Endothelial cell (in vitro differentiated cells): Measurements from ENCODE around the gene SSBP3. TPM values are rescaled to one million over a fixed set of nuclear protein-coding genes. Genes with fewer than 3 reads are reported as not detected.

Source experiments
- DNase-seq: peaks from one replicate; pipeline ENCODE4 v3.0.0; 2021; ENCODE audit warnings: low spot score
- H3K27ac Mint-ChIP-seq: one replicate; pipeline ENCODE4 v1.8.0; 2021; ENCODE audit warnings: mixed read lengths, inconsistent platforms; ENCODE audit not compliant: unreplicated experiment
- H3K27me3 Mint-ChIP-seq: one replicate; pipeline ENCODE4 v1.8.0; 2021; ENCODE audit warnings: mild to moderate bottlenecking, moderate library complexity, mixed read lengths, inconsistent platforms; ENCODE audit not compliant: unreplicated experiment
- H3K36me3 Mint-ChIP-seq: one replicate; pipeline ENCODE4 v1.8.0; 2021; ENCODE audit warnings: mild to moderate bottlenecking, low read depth, mixed read lengths, inconsistent platforms; ENCODE audit not compliant: unreplicated experiment
- H3K4me1 Mint-ChIP-seq: one replicate; pipeline ENCODE4 v1.8.0; 2021; ENCODE audit warnings: mild to moderate bottlenecking, mixed read lengths, inconsistent platforms; ENCODE audit not compliant: unreplicated experiment
- H3K4me3 Mint-ChIP-seq: one replicate; pipeline ENCODE4 v1.8.0; 2021; ENCODE audit warnings: mild to moderate bottlenecking, mixed read lengths, inconsistent platforms; ENCODE audit not compliant: unreplicated experiment
- H3K9me3 Mint-ChIP-seq: one replicate; pipeline ENCODE4 v1.8.0; 2021; ENCODE audit warnings: mixed read lengths, inconsistent platforms; ENCODE audit not compliant: unreplicated experiment
- CTCF ChIP-seq: fragments of 200-600 bp; sonication (generic); IDR thresholded peaks from one replicate; pipeline ENCODE4 v1.5.0; 2021; ENCODE audit warnings: antibody characterized with exemption; ENCODE audit not compliant: unreplicated experiment
- total RNA-seq: library from RNA; stranded (reverse); fragmentation: NEBNext Ultra II Directional; extraction: Animal tissue kit (Norgen Biotek cat#: 25700); gene quantifications from one replicate; pipeline ENCODE4 v1.2.1, GENCODE V29; 2021; ENCODE audit not compliant: unreplicated experiment

The SSBP3 gene
- total RNA-seq, 1 donor from 2014 or later = 142 TPM

- H3K27ac Mint-ChIP-seq = no peak overlapping the region
Observed at GRCh38 chr1:54207287-54207686, 198.9 kb downstream of the SSBP3 start.

GRCh38 chr1:54204199-54204598 lies 202.0 kb downstream of the SSBP3 start:
- peaks cover 18% of the 10 kb centered on the region for H3K4me1 Mint-ChIP-seq
- no peak for TF ChIP-seq CTCF

More at GRCh38 chr1:54207287-54207686, 198.9 kb downstream of the SSBP3 start:
- Mint-ChIP-seq H3K4me1 (peaks cover 8% of the 10 kb centered on the region), H3K36me3 (peaks cover 41% of the 10 kb centered on the region), H3K27me3 (peaks cover 5% of the 10 kb centered on the region), H3K4me3 (peak overlapping the region; percentile 1), H3K9me3 (no peaks in the 10 kb centered on the region)
- no peak for DNase-seq
- TF ChIP-seq CTCF = no peak

GRCh38 chr1:54200519-54200997 lies 205.6 kb downstream of the SSBP3 start:
- H3K27ac Mint-ChIP-seq = peak overlapping the region; percentile 70
- no peaks in the 10 kb centered on the region for H3K9me3 Mint-ChIP-seq
- no peak for DNase-seq
- TF ChIP-seq CTCF = no peak
- peak overlapping the region; percentile 96 for H3K4me3 Mint-ChIP-seq
- H3K4me1 Mint-ChIP-seq = peaks cover 18% of the 10 kb centered on the region
- H3K36me3 Mint-ChIP-seq = peaks cover 8% of the 10 kb centered on the region
- no peaks in the 10 kb centered on the region for H3K27me3 Mint-ChIP-seq

More at GRCh38 chr1:54204199-54204598, 202.0 kb downstream of the SSBP3 start:
- Mint-ChIP-seq H3K27ac (no peak overlapping the region), H3K9me3 (no peaks in the 10 kb centered on the region), H3K27me3 (peaks cover 3% of the 10 kb centered on the region), H3K36me3 (peaks cover 24% of the 10 kb centered on the region), H3K4me3 (no peak overlapping the region)
- no peak for DNase-seq

- Mint-ChIP-seq H3K9me3 (no peaks in the 10 kb centered on the region), H3K4me1 (peaks cover 18% of the 10 kb centered on the region)
- no peak for TF ChIP-seq CTCF
Observed at GRCh38 chr1:54199765-54200518, 206.3 kb downstream of the SSBP3 start, which contains the start of the genes CYB5RL and MRPL37. Gene CYB5RL (minus strand): TSS chr1:54200030. CDS start chr1:54195616, 4,414 bp downstream. Gene MRPL37 (plus strand): TSS chr1:54200167. CDS start chr1:54200244, 77 bp downstream.

GRCh38 chr1:54199151-54199764 lies 206.9 kb downstream of the SSBP3 start:
- no peaks in the 10 kb centered on the region for H3K9me3 Mint-ChIP-seq
- no peak for TF ChIP-seq CTCF
- H3K27ac Mint-ChIP-seq = no peak overlapping the region
- H3K36me3 Mint-ChIP-seq = peaks cover 3% of the 10 kb centered on the region
- H3K27me3 Mint-ChIP-seq = no peaks in the 10 kb centered on the region
- H3K4me1 Mint-ChIP-seq = peaks cover 18% of the 10 kb centered on the region
- DNase-seq = no peak
- H3K4me3 Mint-ChIP-seq = peak overlapping the region; percentile 96

More at GRCh38 chr1:54199765-54200518, 206.3 kb downstream of the SSBP3 start, which contains the start of the genes CYB5RL and MRPL37:
- peak within 1 kb of the TSS; percentile 70 for H3K27ac Mint-ChIP-seq
- DNase-seq = peak; percentile 86
- H3K36me3 Mint-ChIP-seq = peaks cover 2% of the 10 kb centered on the region
- H3K27me3 Mint-ChIP-seq = no peaks in the 10 kb centered on the region
- H3K4me3 Mint-ChIP-seq = peak within 1 kb of the TSS; percentile 96
